HEK293T (cell line): ENCODE results near the gene SNAP23.

Experiments
- ARNT ChIP-seq: fragments of 450-650 bp; IDR thresholded peaks from 2 replicates; pipeline ENCODE4 v1.6.1; 2017; ENCODE audit warnings: mild to moderate bottlenecking
- BHLHE40 ChIP-seq: fragments of 450-650 bp; IDR thresholded peaks from 2 replicates; pipeline ENCODE4 v1.6.1; 2016; ENCODE audit warnings: mild to moderate bottlenecking, moderate library complexity, borderline replicate concordance
- CTBP1 ChIP-seq: fragments of 450-650 bp; IDR thresholded peaks from 2 replicates; pipeline ENCODE4 v1.6.1; 2016; ENCODE audit warnings: borderline replicate concordance
- FOXA1 ChIP-seq: fragments of 450-650 bp; IDR thresholded peaks from 2 replicates; pipeline ENCODE4 v1.6.1; 2016; ENCODE audit warnings: mild to moderate bottlenecking
- FOXM1 ChIP-seq: fragments of 450-650 bp; IDR thresholded peaks from 2 replicates; pipeline ENCODE4 v1.6.1; 2017; ENCODE audit warnings: mild to moderate bottlenecking, borderline replicate concordance
- HDGF ChIP-seq: fragments of 450-650 bp; IDR thresholded peaks from 2 replicates; pipeline ENCODE4 v1.6.1; 2017; ENCODE audit warnings: antibody characterized with exemption, borderline replicate concordance
- SUZ12 ChIP-seq: fragments of 450-650 bp; IDR thresholded peaks from 2 replicates; pipeline ENCODE4 v1.6.1; 2016; ENCODE audit warnings: mild to moderate bottlenecking
- TARDBP ChIP-seq: fragments of 450-650 bp; IDR thresholded peaks from 2 replicates; pipeline ENCODE4 v1.6.1; 2016
- ZNF384 ChIP-seq: fragments of 450-650 bp; IDR thresholded peaks from 2 replicates; pipeline ENCODE4 v1.6.1; 2016

GRCh38 chr15:42581272-42581730, 85.9 kb downstream of the SNAP23 start:
- TF ChIP-seq TARDBP (no peak), CTBP1 (no peak), HDGF (no peak), FOXA1 (no peak), BHLHE40 (no peak), SUZ12 (no peak), FOXM1 (no peak), ZNF384 (no peak), ARNT (no peak)
